Mesenchymal stem cell (in vitro differentiated cells and primary cell): ENCODE results near the gene RNASE12.
A peak's percentile ranks its signal among the peaks of the same experiment; 100 is the strongest.

Source experiments
- DNase-seq: peaks from one replicate; pipeline ENCODE4 v3.0.0-alpha.2; 2013
- H2AFZ ChIP-seq: one replicate; pipeline ENCODE4 v1.6.1; 2013; ENCODE audit warnings: low read depth, mild to moderate bottlenecking, control low read depth, inconsistent platforms, low read length, moderate library complexity
- H2AK5ac ChIP-seq: 2 replicates; pipeline ENCODE4 v1.6.1; 2013; ENCODE audit warnings: low read length, moderate library complexity, mild to moderate bottlenecking, inconsistent platforms; ENCODE audit not compliant: severe bottlenecking
- H2BK120ac ChIP-seq: one replicate; pipeline ENCODE4 v1.6.1; 2013; ENCODE audit warnings: low read depth, mild to moderate bottlenecking, inconsistent platforms, low read length, moderate library complexity
- H2BK12ac ChIP-seq, 2 experiments: one replicate each; pipeline ENCODE4 v1.6.1; 2013; ENCODE audit warnings: inconsistent platforms in 2 of 2, low read length in 2 of 2, mild to moderate bottlenecking in 2 of 2, moderate library complexity in 2 of 2, control low read depth in 1 of 2
- H2BK15ac ChIP-seq: one replicate; pipeline ENCODE4 v1.6.1; 2013; ENCODE audit warnings: mild to moderate bottlenecking, low read depth, inconsistent platforms; ENCODE audit not compliant: poor library complexity, severe bottlenecking
- H2BK5ac ChIP-seq: 2 replicates; pipeline ENCODE4 v1.6.1; 2013; ENCODE audit warnings: low read depth, mild to moderate bottlenecking, low read length, control low read depth, inconsistent platforms; ENCODE audit not compliant: poor library complexity, severe bottlenecking
- H3K14ac ChIP-seq, 2 experiments: one replicate each; pipeline ENCODE4 v1.6.1; 2013; ENCODE audit warnings: inconsistent platforms in 2 of 2, low read length in 2 of 2, control low read depth in 1 of 2, mild to moderate bottlenecking in 1 of 2, moderate library complexity in 1 of 2
- H3K18ac ChIP-seq, 2 experiments: one replicate each; pipeline ENCODE4 v1.6.1; 2013; ENCODE audit warnings: inconsistent platforms in 2 of 2, low read length in 2 of 2, control low read depth in 1 of 2, low read depth in 1 of 2, mild to moderate bottlenecking in 1 of 2
- H3K23ac ChIP-seq, 2 experiments: one replicate each; pipeline ENCODE4 v1.6.1; 2013; ENCODE audit warnings: inconsistent platforms in 2 of 2, low read length in 2 of 2, mild to moderate bottlenecking in 2 of 2, moderate library complexity in 2 of 2, control low read depth in 1 of 2
- H3K27ac ChIP-seq: 2 replicates; pipeline ENCODE4 v1.5.1; 2013; ENCODE audit warnings: mild to moderate bottlenecking, moderate library complexity, low read length, control low read depth, inconsistent platforms; ENCODE audit not compliant: poor library complexity, severe bottlenecking
- H3K27me3 ChIP-seq, 2 experiments: 2 replicates each; pipeline versions ENCODE4 v1.6.1 to v1.7.0; 2013; ENCODE audit warnings: low read length in 2 of 2, mild to moderate bottlenecking in 2 of 2, moderate library complexity in 2 of 2, control low read depth in 1 of 2, inconsistent platforms in 1 of 2; ENCODE audit not compliant: control insufficient read depth in 1 of 2, insufficient read depth in 1 of 2
- H3K36me3 ChIP-seq, 2 experiments: 2 replicates each; pipeline versions ENCODE4 v1.6.1 to v1.7.0; 2013; ENCODE audit warnings: low read length in 2 of 2, control low read depth in 1 of 2, inconsistent platforms in 1 of 2, low read depth in 1 of 2, mild to moderate bottlenecking in 1 of 2; ENCODE audit not compliant: insufficient read depth in 2 of 2, control insufficient read depth in 1 of 2
- H3K4ac ChIP-seq, 2 experiments: one replicate each; pipeline ENCODE4 v1.6.1; 2013; ENCODE audit warnings: inconsistent platforms in 2 of 2, low read length in 2 of 2, mild to moderate bottlenecking in 2 of 2, moderate library complexity in 2 of 2, control low read depth in 1 of 2, low read depth in 1 of 2
- H3K4me1 ChIP-seq: 2 replicates; pipeline ENCODE4 v1.6.1; 2013; ENCODE audit warnings: low read depth, low read length, control low read depth; ENCODE audit not compliant: control insufficient read depth, insufficient read depth
- H3K4me2 ChIP-seq: 2 replicates; pipeline ENCODE4 v1.6.1; 2013; ENCODE audit warnings: low read length, mild to moderate bottlenecking, inconsistent platforms; ENCODE audit not compliant: poor library complexity, severe bottlenecking
- H3K4me3 ChIP-seq, 2 experiments: 2 replicates each; pipeline versions ENCODE4 v1.5.1 to v1.7.0; 2013; ENCODE audit warnings: low read length in 2 of 2, mild to moderate bottlenecking in 2 of 2, control low read depth in 1 of 2, low read depth in 1 of 2; ENCODE audit not compliant: insufficient read depth in 1 of 2
- H3K79me1 ChIP-seq: replicated peaks from 2 replicates; pipeline ENCODE4 v1.6.1; 2013; ENCODE audit warnings: mild to moderate bottlenecking, control low read depth, low read length, inconsistent platforms; ENCODE audit not compliant: poor library complexity, severe bottlenecking
- H3K9ac ChIP-seq: 2 replicates; pipeline ENCODE4 v1.7.0; 2013; ENCODE audit warnings: mild to moderate bottlenecking, low read length, moderate library complexity
- H3K9me3 ChIP-seq: 2 replicates; pipeline ENCODE4 v1.7.0; 2013; ENCODE audit warnings: mild to moderate bottlenecking, low read length; ENCODE audit not compliant: control insufficient read depth
- H4K8ac ChIP-seq: one replicate; pipeline ENCODE4 v1.6.1; 2013; ENCODE audit warnings: inconsistent platforms, mild to moderate bottlenecking, low read length, moderate library complexity
- H4K91ac ChIP-seq: one replicate; pipeline ENCODE4 v1.6.1; 2013; ENCODE audit warnings: mild to moderate bottlenecking, low read length, inconsistent platforms
- WGBS: methylation state at CpG from one replicate; pipeline ENCODE4 v1.1.7; 2013; ENCODE audit warnings: mixed read lengths; 5-methylcytosine and 5-hydroxymethylcytosine counted together

The RNASE12 gene

GRCh38 chr14:20617138-20618003, 26.2 kb upstream of the RNASE12 start:
- Histone ChIP-seq H4K91ac (no peak overlapping the region), H3K4me2 (no peak overlapping the region), H2BK15ac (no peak overlapping the region), H2BK5ac (no peak overlapping the region), H3K18ac (no peak overlapping the region), H4K8ac (no peak overlapping the region), H3K4me1 (no peaks in the 10 kb centered on the region), H3K9me3 (no peaks in the 10 kb centered on the region), H3K36me3 (no peaks in the 10 kb centered on the region), H3K4ac (no peak overlapping the region), H3K27ac (no peak overlapping the region), H2BK12ac (no peak overlapping the region), H3K27me3 (peaks cover 6 to 13% of the 10 kb centered on the region in 2 experiments), H3K79me1 (no peaks in the 10 kb centered on the region), H2BK120ac (no peak overlapping the region), H2AK5ac (no peak overlapping the region), H3K4me3 (no peak overlapping the region), H2AFZ (no peak overlapping the region), H3K23ac (no peak overlapping the region), H3K9ac (no peak overlapping the region), H3K14ac (no peak overlapping the region)
- WGBS, result 83% methylated on average over 12 of the region's 12 CpGs
- no peak for DNase-seq

- Histone ChIP-seq H3K9ac (no peak overlapping the region), H3K4me1 (no peaks in the 10 kb centered on the region), H2AK5ac (no peak overlapping the region), H3K14ac (no peak overlapping the region), H3K27ac (no peak overlapping the region), H3K79me1 (no peaks in the 10 kb centered on the region), H3K27me3 (peaks cover 6 to 12% of the 10 kb centered on the region in 2 experiments), H2BK15ac (no peak overlapping the region), H4K8ac (no peak overlapping the region), H3K23ac (no peak overlapping the region), H4K91ac (no peak overlapping the region), H3K4ac (no peak overlapping the region), H3K4me2 (no peak overlapping the region), H3K4me3 (no peak overlapping the region), H3K18ac (no peak overlapping the region), H2BK5ac (no peak overlapping the region), H2AFZ (no peak overlapping the region), H3K36me3 (no peaks in the 10 kb centered on the region), H2BK12ac (no peak overlapping the region), H2BK120ac (no peak overlapping the region), H3K9me3 (no peaks in the 10 kb centered on the region)
- no peak for DNase-seq
- WGBS, result 90% methylated on average over 5 of the region's 5 CpGs
These were observed 24.8 kb upstream of the RNASE12 start for GRCh38 chr14:20615996-20616395.

GRCh38 chr14:20614038-20614840, 23.1 kb upstream of the RNASE12 start:
- Histone ChIP-seq H3K79me1 (no peaks in the 10 kb centered on the region), H3K18ac (peak overlapping the region in 1 of 2 experiments; percentile 39), H2BK5ac (no peak overlapping the region), H3K4me2 (peak overlapping the region; percentile 87), H3K36me3 (no peaks in the 10 kb centered on the region), H3K4ac (no peak overlapping the region), H3K4me1 (no peaks in the 10 kb centered on the region), H4K8ac (no peak overlapping the region), H4K91ac (no peak overlapping the region), H2BK15ac (no peak overlapping the region), H3K9ac (peak overlapping the region; percentile 85), H3K27me3 (peaks cover 6 to 14% of the 10 kb centered on the region in 2 experiments), H2AK5ac (no peak overlapping the region), H3K9me3 (no peaks in the 10 kb centered on the region), H2BK12ac (no peak overlapping the region), H2BK120ac (no peak overlapping the region), H2AFZ (no peak overlapping the region), H3K27ac (peak overlapping the region; percentile 84), H3K14ac (no peak overlapping the region), H3K23ac (no peak overlapping the region), H3K4me3 (peak overlapping the region; percentile 42 to 92)
- WGBS, result 51% methylated on average over 7 of the region's 17 CpGs
- no peak for DNase-seq
